ENCODE data around the gene TEAD4.

TEAD4 gene

DNA sequence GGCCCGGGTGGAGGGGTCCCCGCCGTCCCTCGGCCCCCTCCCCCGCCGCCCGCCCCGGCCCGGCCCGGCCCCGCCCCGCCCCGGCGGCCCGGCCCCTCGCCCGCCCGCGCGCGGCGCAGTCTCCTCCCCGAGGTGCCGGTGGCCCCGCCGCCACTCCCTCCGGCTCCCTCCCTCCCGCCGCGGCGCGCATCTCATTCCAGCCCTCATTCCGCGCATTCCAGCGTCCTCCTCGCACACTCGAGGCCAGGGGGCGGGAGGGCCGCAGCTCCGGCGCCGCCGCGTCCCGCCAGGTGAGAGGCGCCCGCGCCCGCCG is at the start of gene TEAD4:
TSS of gene TEAD4 (plus strand) at position 206 of the 313 bp plus-strand sequence.
- no peak for DNase-seq (ENCODE audit: low read depth)

DNA sequence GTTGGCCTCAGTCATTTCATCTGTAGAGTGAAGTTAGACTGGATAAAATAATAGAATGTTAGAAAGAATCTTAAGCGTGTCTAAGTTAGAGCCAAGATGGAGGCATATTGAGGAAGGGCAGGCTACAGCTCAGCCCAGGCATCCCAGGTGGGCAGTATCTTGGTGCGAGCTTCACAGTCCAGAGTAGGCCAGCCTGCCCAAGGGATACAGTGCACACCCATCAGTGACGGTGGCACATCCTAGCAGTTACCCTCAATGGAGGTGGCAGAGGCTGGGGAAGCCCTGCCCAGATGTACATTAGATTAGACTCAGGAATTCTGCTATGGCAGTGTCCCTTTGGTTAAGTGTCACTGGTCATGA is 47.0 kb upstream of the TEAD4 start:
- no peak for DNase-seq (ENCODE audit: low read depth)

DNA sequence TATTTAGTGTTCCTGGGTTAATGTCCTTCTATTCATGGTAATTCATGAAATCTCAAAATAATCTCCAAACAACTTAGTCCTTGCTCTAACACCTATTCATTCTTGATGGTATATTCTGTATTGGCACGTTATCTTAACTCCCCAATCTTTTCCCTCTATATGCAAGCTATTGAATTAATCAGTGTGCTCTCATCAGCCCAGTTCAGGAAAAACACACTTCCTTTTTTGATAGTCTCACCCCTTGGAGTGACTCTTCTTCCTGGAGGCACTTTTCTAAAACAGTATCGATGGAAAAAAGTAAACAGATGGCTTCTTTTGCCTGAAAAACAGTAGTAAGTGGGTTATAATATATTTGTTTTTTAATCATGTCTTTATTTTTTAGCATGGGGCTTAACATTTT is 39.9 kb upstream of the TEAD4 start:
- DNase-seq (ENCODE audit: low read depth): no peak

DNA sequence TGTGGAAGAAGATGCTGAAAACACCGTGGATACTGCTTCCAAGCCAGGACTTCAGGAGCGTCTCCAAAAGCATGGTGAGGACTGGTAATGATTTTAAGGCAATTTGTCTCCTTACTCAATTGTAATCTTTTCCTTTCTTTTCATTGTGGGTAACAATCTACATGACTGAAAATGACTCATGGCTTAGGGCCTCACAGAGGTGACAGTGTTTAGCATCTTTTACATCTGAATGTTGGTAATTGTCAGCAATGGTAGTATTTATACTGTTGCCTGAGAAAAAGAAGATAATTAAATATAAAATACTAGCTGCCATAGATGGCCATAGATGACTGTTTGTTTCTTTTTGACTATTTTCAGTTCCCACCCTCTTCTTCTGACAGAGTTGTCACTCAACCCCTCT is 36.9 kb upstream of the TEAD4 start:
- no peak for DNase-seq (ENCODE audit: low read depth)

DNA sequence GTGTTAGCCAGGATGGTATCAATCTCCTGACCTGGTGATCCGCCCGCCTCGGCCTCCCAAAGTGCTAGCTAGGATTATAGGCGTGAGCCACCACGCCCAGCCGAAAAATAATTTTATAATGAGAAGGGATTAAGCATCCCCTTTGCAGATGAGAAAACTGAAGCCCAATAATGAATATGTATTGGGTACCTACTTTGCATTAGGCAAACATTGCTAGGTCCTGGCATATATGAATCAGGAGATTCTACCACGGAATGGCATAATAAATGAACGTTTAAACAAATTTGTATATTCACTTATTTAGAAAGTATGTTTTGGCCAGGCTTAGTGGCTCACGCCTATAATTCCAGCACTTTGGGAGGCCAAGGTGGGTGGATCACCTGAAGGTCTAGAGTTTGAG is 36.1 kb upstream of the TEAD4 start:
- no peak for DNase-seq (ENCODE audit: low read depth)

DNA sequence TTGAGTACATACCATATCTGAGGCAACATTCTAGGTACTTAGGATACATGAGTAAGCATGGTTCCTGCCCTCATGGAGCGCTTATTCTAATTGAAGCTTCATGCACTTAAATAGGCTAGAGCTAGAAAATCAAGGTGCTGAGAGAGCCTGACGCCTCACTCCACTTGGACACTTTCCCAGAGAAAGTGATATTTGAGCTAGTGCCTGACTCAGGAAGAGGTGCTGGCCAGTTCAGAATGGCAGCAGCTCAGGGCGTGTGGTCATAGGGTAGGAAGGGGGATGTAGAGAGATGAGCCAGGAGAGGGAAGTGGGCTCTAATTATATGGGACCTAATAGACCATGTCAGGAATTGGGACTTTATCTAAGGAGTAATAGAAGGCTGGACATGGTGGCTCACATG is 35.2 kb upstream of the TEAD4 start:
- DNase-seq (ENCODE audit: low read depth): no peak

DNA sequence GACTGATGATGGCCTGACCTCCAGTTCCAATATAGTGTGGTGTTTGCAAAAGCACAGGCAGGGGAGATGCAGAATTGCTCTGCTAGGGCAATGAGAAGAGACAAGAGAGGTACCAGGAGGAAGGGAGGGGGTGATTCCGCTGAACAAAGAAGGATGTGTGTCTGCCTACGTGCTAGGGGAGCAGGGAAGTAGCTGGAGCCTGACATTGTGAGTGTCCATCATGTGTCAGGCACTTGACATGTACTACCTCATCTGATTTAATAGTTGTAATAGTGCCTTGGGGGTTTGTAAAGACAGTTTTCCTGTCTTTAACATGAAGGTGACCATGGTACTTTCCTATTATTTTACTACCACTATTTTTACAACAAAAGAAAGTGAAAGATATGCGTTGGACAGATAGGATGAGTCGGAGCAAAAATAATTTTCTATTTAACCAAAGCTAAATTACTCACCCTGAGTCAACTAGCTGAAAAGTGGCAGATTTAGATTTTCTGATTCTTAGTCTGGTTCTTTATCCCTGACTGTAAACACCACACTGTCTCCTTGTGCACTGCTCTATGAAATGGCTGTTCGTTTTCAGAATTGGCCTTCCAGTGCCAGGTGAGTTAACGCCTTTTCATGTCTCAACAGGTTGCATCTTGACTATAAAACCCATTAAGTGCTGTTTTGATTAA is 33.7 kb upstream of the TEAD4 start:
- DNase-seq (ENCODE audit: low read depth): no peak

DNA sequence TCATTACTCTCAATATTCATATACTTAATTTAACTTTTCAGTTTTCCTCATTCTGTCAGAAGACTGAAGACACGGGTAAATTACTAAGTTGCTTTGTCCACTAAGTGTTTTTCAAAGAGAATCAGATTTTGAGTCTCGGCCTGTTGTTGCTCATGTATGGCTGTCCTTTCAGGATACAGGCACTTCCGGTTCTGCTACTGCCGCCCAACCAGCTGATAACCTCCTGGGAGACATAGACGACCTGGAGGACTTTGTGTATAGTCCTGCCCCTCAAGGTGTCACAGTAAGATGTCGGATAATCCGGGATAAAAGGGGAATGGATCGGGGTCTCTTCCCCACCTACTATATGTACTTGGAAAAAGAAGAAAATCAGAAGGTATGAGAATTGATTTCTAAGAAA is 28.3 kb upstream of the TEAD4 start:
- no peak for DNase-seq (ENCODE audit: low read depth)

DNA sequence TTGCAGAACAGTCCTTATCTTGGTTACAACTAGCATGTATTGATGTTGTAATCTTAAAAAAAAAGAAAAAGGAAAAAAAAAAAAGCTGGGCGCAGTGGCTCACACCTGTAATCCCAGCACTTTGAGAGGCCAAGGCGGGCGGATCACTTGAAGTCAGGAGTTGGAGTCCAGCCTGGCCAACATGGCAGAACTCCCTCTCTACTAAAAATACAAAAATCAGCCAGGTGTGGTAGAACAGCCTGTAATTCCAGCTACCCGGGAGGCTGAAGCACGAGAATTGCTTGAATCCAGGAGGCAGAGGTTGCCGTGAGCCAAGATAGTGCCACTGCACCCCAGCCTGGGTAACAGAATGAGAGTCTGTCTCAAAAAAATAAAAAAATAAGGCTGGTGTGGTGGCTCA is 25.6 kb upstream of the TEAD4 start:
- no peak for DNase-seq (ENCODE audit: low read depth)

DNA sequence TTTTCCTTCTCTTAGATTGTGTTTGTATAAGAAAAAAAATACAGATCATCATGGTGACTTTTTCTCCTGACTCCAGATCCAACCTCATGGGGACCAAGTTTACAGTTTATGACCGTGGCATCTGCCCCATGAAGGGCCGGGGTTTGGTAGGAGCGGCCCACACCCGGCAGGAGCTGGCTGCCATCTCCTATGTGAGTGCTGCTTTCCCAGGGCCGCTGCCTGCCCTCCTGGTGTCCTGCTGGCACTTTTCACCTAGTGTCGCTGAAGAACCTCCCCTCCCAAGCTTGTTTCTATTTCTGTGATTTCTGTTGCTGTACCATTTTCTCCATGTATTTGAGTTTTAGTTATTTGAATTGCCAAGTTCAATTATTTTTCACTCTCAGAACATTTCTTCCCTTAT is 24.8 kb upstream of the TEAD4 start:
- no peak for DNase-seq (ENCODE audit: low read depth)

DNA sequence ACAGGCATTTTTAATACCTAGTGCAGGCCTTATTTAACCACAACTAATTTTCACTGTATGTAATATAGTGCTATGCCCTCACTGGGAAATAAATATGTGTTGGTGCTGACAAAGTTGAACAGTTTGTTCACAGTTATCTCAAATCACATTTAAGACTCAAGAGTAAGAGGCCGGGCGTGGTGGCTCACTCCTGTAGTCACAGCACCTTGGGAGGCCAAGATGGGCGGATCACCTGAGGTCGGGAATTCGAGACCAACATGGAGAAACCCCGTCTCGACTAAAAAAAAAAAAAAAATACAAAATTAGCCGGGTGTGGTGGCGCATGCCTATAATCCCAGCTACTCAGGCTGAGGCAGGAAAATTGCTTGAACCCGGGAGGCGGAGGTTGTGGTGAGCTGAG is 22.9 kb upstream of the TEAD4 start:
- no peak for DNase-seq (ENCODE audit: low read depth)

DNA sequence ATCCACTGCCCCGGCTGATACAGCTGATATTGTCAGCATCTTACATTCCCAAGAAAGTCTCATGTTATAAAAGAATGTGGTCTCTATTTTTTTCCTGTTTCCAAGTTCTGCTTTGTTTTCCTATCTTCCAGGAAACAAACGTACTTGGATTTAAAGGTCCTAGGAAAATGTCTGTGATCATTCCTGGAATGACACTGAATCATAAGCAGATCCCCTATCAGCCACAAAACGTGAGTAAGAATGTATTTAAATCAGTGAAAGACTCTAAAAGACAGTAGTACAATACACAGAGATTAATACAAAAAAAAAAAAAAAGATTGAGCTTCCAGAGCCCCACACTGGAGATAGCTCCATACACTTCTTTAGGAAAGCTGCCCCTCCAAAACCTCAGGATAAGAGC is 21.7 kb upstream of the TEAD4 start:
- no peak for DNase-seq (ENCODE audit: low read depth)

DNA sequence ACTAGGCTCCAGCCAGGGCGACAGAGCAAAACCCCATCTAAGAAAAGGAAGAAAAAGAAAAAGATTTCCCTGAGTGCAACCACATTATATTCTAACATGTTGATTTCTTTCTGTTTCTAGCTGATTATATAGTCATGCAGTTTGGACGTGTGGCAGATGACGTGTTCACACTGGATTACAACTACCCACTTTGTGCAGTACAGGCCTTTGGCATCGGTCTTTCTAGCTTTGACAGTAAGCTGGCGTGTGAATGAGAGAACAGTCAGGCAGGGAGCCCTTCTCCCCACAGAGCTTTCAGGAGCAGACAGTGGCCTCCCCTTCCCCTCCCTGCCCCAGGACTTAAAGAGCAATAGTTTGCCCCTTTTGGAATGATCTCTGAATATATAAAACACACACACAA is 20.0 kb upstream of the TEAD4 start:
- no peak for DNase-seq (ENCODE audit: low read depth)

DNA sequence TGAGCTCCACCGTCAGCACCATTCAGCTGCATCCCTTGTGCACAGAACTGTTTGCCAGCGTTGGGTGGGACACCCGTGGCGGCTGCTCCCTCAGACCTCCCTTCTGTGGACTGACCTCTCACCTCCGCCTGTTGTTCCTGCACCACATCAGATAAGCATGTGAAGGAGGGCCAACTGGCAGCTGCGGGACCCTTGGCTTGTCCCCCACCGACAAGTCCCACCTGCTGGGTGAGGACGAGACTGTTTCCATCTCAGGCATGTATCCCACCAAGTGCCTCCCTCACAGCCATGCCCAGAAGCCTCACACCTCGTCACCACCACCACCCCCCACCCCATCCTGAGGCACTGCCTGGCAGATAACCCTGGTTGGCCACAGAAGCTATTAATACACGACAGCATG is 18.6 kb upstream of the TEAD4 start:
- DNase-seq (ENCODE audit: low read depth): no peak

DNA sequence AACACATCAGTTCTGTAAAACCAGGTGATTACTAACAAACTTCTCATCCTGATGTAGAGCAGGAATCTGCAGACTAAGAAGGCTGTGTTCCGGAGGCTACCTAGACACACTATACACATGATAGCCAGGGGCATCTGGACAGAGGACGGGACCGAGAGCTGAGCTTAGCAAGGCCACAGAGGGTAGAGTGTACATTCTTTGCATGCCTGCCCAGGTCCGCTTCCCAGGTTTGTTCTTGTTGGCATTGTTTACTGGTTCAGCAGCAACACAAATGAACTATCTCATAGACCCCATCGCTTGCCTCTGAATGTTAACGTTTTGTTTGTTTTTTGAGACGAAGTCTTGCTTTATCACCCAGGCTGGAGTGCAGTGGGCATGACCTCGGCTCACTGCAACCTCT is 17.7 kb upstream of the TEAD4 start:
- DNase-seq (ENCODE audit: low read depth): no peak

DNA sequence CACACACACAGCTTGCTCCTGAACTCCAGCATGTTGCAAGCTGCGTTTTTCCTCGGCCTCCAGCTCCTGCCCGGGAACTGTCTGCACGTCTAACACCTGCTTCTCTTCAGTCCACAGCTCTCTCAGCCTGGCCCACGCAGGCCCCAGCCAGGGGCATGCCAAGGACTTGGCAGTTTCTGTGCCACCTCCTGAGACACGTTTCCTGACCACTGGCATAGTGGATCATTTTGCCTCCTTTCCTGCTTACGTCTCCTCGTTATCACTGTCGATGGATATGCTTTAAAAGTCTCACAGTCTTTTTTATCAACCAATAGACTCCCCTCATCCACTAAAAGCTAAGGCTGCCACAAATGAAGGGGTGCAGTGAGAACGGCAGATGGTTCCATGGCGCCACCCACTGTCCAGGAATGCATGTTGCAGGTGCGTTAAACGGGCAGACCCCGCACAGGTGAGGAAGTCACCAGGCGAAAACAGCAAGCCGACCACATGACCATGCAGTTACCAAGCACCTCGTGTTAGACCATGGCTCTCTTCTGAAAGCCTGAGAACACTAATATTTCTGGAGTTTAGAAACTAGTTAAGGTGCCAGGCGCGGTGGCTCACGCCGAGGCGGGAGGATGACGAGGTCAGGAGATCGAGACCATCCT is 14.7 kb upstream of the TEAD4 start:
- peak; percentile 43 for DNase-seq (ENCODE audit: low read depth)

DNA sequence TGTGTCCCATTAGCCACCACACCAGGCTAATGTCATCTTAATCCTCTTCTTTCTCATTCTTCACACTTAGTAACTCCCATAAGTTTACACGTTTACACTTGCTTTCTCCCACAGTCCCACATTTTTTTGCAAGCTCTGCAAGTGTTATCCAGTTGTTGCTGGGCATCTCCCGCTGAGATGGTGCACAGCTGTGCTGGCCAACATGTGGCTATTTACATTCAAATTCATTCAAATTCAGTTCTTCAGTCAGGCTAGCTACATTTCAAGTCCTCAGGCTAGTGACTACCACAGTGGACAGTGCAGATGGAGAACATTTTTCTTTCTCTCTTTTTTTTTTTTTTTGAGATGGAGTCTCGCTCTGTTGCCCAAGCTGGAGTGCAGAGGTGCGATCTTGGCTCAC is 9.8 kb upstream of the TEAD4 start:
- no peak for DNase-seq (ENCODE audit: low read depth)

DNA sequence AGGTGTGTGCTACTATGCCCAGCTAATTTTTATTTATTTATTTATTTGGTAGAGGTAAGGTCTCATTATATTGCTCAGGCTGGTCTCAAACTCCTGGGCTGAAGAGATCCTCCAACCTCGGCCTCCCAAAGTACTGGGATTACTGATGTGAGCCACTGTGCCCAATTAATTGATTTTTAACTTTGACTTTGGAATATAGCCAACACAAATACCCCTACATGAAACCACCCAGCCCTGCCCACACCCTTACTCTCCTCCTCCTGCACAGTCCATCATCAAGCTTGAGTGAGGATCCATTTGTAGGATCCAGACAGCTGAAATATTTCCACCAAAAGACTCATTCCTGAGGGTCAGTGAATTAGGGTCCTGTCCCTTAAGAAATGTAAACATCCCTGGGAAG is 3.3 kb upstream of the TEAD4 start:
- DNase-seq (ENCODE audit: low read depth): no peak

DNA sequence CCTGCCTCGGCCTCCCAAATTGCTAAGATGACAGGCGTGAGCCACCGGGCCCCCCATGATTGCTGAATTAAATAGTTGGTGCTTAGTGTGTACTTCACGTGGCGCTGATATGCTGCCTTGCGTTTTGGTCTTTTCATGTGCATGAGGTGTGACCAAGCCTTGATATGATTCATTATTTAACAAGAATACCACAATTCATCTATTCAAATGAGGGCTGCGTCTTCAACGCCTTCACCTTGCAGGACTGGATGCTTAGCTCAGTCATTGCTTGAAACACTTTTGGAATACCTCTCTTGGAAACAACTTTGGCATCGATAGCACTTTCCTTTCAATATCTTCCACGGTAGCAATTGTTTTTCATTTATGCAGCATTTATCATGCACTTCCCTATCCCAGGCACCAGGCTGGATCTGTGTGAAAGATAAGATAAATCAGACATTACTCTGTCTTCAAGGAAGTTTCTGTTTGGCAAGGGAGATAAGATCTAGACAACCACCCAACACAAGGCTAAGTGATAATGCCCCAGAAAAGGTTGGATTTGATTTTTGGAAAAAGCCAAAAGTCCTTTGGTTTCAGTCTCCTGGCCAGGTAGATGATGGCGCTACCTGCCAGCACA is 1.3 kb upstream of the TEAD4 start:
- DNase-seq (ENCODE audit: low read depth): no peak

DNA sequence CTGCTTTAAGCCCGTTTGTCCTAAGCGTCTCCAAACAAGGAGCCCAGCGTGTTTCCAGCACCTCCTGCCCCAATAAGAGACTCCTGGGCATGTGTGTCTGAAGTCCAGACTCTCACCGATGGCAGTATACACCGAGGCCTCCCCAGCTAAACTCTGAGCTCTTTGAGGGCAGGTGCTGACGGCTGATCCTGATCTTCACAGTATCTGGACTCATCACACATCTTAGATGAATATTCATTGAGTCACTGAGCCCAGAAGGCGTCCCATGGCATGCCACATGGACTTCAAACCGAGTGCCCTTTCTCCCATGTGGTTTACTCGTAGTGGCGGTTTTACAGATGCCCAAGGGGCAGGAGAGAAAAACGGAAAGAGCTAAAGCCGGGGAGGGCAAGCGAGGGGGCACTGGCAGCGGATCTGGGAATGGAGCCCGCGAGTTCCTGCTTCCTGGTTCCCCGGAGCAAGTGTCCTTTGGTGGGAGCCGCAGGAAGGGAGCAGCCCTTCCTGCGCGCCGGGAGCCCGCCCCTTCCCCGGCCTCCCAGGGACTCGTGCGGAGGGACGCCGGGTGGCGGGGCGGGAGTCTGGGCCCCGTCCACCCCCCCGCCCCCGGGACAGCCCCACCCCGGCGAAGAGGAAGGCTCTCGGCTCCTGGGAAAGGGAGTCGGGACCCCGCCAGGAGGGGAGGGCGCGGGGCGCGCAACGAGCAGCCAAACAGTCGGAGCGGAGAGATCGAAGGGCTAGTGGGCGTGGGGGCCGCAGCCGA is 585 bp upstream of the TEAD4 start:
- DNase-seq (ENCODE audit: low read depth): no peak

DNA sequence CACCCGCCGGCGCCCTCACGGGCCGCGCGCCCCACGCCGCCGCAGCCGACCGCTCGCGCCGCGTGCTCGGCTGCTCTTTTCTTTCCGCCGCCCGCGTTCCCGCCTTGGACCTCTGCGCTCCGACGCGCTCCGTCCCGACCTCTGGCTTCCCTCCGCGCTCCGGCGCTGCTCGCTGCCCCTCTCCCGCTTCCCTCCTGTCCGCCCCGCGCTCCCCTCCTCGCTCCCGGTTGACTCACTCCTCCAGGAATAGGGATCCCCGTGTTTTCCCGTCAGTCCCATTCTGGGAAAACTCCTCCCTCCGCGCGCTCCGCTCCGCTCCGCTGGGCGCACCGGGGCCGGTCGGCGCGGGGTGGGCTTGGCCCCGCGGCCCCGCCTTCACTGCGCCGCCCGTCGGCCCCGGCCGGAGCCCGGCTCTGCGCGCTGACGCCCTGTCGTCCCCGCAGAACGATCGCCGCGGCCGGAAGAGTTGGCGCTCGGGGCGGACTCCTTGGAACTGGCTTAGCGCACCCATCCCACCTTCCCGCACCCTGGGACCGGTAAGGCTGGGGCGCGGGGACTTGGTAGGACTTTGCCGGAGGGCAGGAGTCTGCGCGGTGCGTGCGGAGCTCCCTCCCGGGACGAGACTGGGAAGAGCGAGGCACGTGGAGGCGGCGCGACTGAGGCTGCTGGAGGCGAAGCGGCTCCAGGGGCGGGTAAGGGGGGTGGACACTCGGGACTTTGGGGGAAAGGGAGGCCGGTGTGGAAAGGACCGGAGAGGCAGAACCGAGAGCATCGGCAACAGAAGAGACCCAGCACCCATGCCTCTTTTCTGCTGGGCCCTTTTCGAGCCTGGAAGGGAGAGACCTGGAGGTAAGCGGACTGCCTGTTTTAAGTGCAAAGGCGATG is 550 bp downstream of the TEAD4 start:
- DNase-seq (ENCODE audit: low read depth): no peak

DNA sequence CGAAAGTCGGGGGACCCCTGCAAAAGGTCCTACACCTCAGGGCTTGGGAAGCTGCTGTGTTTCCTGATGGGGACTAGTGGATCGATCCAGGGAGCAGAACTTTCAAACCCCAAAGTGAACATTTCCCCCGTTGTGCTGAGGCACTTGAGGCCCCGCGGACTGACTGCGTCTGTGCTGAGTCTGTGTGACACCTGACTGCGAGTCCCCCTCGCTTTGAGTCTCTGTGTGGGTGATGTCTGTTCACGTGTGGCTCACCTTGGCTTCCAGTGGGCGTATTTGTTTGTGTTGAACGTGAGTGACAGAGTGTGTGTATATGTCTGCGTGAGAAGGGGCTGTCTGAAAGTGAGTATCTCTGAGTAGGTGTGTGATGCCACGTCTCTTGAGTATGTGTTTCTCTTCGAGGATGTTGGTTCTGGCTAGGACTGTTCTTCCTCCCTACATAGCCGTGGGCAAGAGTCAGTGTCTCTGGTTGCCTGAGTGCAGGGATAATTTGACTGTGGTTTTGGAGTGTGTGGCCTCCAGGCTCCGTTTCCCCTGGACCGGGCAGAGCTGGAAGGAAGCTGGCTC is 1.3 kb downstream of the TEAD4 start:
- no peak for DNase-seq (ENCODE audit: low read depth)
